Gastroesophageal sphincter (tissue), 3 donors: ENCODE results near the gene UGT1A5.

ENCODE experiments used
- CTCF ChIP-seq, 4 experiments: fragments of 200-600 bp in 2 of 4; fragments of 450-650 bp in 2 of 4; sonication (generic) in 1 of 4; IDR thresholded peaks; one replicate each; pipeline ENCODE4 v1.5.1; 2017 to 2019; ENCODE audit warnings: antibody characterized with exemption in 4 of 4, mild to moderate bottlenecking in 2 of 4, moderate library complexity in 2 of 4
- EP300 ChIP-seq: sonication (generic); formaldehyde crosslinking; IDR thresholded peaks from one replicate; pipeline ENCODE4 v1.6.1; 2017; ENCODE audit warnings: antibody characterized with exemption, mild to moderate bottlenecking
- POLR2A ChIP-seq, 2 donors: fragments of 450-650 bp; IDR thresholded peaks; one replicate each; pipeline ENCODE4 v1.6.1; 2017; ENCODE audit warnings: antibody characterized with exemption in 2 of 2, mild to moderate bottlenecking in 2 of 2, moderate library complexity in 1 of 2
- POLR2AphosphoS5 ChIP-seq: sonication (generic); formaldehyde crosslinking; IDR thresholded peaks from one replicate; pipeline ENCODE4 v1.6.1; 2017; ENCODE audit warnings: antibody characterized with exemption

- TF ChIP-seq CTCF (IDR thresholded peaks at IDR 0.05) (no peak), POLR2AphosphoS5 (no peak), POLR2A (IDR thresholded peaks at IDR 0.05) (no peak), EP300 (no peak)
Measured at GRCh38 chr2:233706720-233707119, 6.0 kb upstream of the UGT1A5 start.
